ENCODE measurements around the gene SF3B2. TPM values are rescaled to one million over a fixed set of nuclear protein-coding genes. Genes with fewer than 3 reads are reported as not detected.
"Not testable (repeated sequence)": the region's sequence is repeated elsewhere in the genome, so short reads cannot be mapped to it uniquely, and the experiment has no call there.

The SF3B2 gene
- total RNA-seq: 10 to 100 TPM; 84.4 to 97.7 (median 91.7) TPM
- polyA plus RNA-seq: 62.1 TPM
- long read RNA-seq, donor 1, transcript SF3B2-201 (22 exons, 2,903 nt): major isoform, 108 of 173 reads
- long read RNA-seq, donor 1, partial matches to known transcripts: 32 of 173 reads
- long read RNA-seq, donor 1, other reads (novel, unspliced or antisense): 32 of 173 reads
- long read RNA-seq, donor 2, transcript SF3B2-201 (22 exons, 2,903 nt): major isoform, 77 of 125 reads
- long read RNA-seq, donor 2, partial matches to known transcripts: 16 of 125 reads
- long read RNA-seq, donor 2, other reads (novel, unspliced or antisense): 32 of 125 reads
- long read RNA-seq, donor 3, transcript SF3B2-201 (22 exons, 2,903 nt): major isoform, 193 of 340 reads
- long read RNA-seq, donor 3, partial matches to known transcripts: 74 of 340 reads
- long read RNA-seq, donor 3, other reads (novel, unspliced or antisense): 73 of 340 reads
- long read RNA-seq, donor 4, transcript SF3B2-201 (22 exons, 2,903 nt): major isoform, 73 of 97 reads
- long read RNA-seq, donor 4, partial matches to known transcripts: 6 of 97 reads
- long read RNA-seq, donor 4, other reads (novel, unspliced or antisense): 18 of 97 reads

GRCh38 chr11:66051766-66052663 is at the start of gene SF3B2:
TSS of gene SF3B2 (plus strand) at chr11:66052364. CDS start at chr11:66052385, 21 bp downstream.
- H3K27me3 ChIP-seq (ENCODE audit: control insufficient read depth, insufficient read depth): no peaks in the 10 kb centered on the region
- under 1% methylated on average over 84 of the region's 84 CpGs for WGBS
- H3K4me1 ChIP-seq (ENCODE audit: control insufficient read depth, insufficient read depth, low read length): peaks cover 7% of the 10 kb centered on the region
- ATAC-seq: peak; percentile 96 to 98
- H3K27ac ChIP-seq (ENCODE audit: low read length): peak within 1 kb of the TSS; percentile 82
- intact Hi-C loops (cut with DNase I): no loop called here
- peak within 1 kb of the TSS; percentile 72 for H3K4me3 ChIP-seq (ENCODE audit: low read length)
- DNase-seq: peak; percentile 99
- H3K9me3 ChIP-seq (ENCODE audit: control insufficient read depth, low read length): no peaks in the 10 kb centered on the region

DNA sequence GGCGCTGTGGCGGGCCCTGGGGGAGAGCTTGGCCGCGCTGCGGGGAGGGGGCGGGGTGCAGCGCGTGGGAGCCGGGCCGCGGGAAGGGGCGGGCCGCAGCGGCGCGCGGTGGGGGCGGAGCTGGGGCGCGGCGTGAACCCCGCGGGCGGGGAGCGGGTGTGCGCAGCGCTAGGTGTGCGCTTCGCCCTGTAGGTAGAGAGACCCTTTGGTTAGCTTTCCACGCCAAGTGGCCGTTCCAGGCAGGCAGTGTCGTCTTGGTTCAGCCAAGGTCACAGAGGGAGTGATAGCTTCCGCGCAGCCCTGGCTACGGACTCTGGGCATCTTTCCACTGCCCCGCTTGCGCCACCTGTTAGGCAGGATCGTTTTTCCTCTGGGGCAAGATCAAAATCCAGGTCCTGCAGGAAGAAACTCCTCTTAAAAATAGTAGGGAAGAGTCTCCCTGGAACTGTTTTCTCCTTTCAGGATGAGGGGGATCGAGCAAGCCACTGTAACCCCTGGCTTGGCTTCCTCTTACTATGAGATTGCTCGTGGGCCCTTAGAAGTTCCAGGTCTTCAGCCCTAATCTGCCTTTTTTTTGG is 49.4 kb upstream of the SF3B2 start:
- intact Hi-C loops (cut with DNase I): loop anchor here in 1 of 4 donors (5.0 kb wide), 1 partner anchor 35 kb away; no protein-coding TSS in a partner anchor
- peak in 2 of 3 donors; percentile 55 to 81 for DNase-seq

DNA sequence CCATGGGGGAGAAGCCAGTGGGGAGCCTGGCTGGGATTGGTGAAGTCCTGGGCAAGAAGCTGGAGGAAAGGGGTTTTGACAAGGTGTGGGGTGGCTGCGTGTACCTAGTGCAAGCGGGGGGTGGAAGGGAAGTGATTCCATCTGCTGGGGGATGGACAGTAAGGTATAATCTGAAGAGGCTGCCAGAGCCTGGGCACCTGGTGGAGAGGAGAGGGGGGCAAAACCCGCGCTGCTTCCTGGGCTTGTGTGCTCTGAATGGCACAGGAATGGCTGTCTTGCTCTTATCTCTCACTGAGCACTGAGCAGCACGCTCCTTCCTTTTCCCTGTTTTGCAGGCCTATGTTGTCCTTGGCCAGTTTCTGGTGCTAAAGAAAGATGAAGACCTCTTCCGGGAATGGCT is 48.9 kb upstream of the SF3B2 start:
- intact Hi-C loops (cut with DNase I): loop anchor here in 1 of 4 donors (5.0 kb wide), 1 partner anchor 36 kb away; no protein-coding TSS in a partner anchor
- H3K27ac ChIP-seq (ENCODE audit: low read length): no peak overlapping the region
- H3K27me3 ChIP-seq (ENCODE audit: control insufficient read depth, insufficient read depth): no peaks in the 10 kb centered on the region
- ATAC-seq (no peak), DNase-seq (peak in 1 of 3 donors; percentile 40)
- peaks cover 5% of the 10 kb centered on the region for H3K4me1 ChIP-seq (ENCODE audit: control insufficient read depth, insufficient read depth, low read length)
- WGBS: 63% methylated on average over 6 of the region's 6 CpGs
- peak overlapping the region; percentile 83 for H3K4me3 ChIP-seq (ENCODE audit: low read length)
- no peaks in the 10 kb centered on the region for H3K9me3 ChIP-seq (ENCODE audit: control insufficient read depth, low read length)

More for the DNA sequence above, 49.4 kb upstream of the SF3B2 start:
- H3K4me3 ChIP-seq (ENCODE audit: low read length): peak overlapping the region; percentile 83
- WGBS: under 1% methylated on average over 40 of the region's 40 CpGs
- no peaks in the 10 kb centered on the region for H3K9me3 ChIP-seq (ENCODE audit: control insufficient read depth, low read length)
- ATAC-seq: peak; percentile 87 to 88
- peaks cover 5% of the 10 kb centered on the region for H3K4me1 ChIP-seq (ENCODE audit: control insufficient read depth, insufficient read depth, low read length)
- H3K27me3 ChIP-seq (ENCODE audit: control insufficient read depth, insufficient read depth): no peaks in the 10 kb centered on the region
- H3K27ac ChIP-seq (ENCODE audit: low read length): peak overlapping the region; percentile 99

DNA sequence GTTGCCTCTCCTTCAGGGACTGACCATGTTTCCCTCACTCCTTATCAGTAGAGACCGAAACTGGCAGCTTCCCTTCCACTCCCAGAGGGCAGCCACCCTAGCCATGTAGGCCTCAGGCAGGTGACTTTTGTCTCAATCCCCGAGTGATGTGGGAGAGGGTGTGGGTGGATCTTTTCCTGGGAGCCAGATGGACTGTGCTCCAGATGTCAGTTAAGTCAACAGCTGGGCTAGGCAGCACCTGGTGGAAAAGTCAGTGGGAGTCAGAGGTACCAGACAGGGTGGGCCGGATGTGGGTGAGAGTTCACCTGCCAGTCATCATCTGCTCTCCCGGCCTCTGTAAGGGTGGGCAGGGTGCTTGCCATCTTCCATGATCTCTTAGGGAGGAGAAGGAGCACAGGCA is 48.0 kb upstream of the SF3B2 start:
- ATAC-seq (no peak), DNase-seq (no peak)
- Histone ChIP-seq H3K27me3 (ENCODE audit: control insufficient read depth, insufficient read depth) (no peaks in the 10 kb centered on the region), H3K4me3 (ENCODE audit: low read length) (no peak overlapping the region), H3K4me1 (ENCODE audit: control insufficient read depth, insufficient read depth, low read length) (peaks cover 5% of the 10 kb centered on the region), H3K27ac (ENCODE audit: low read length) (no peak overlapping the region), H3K9me3 (ENCODE audit: control insufficient read depth, low read length) (no peaks in the 10 kb centered on the region)
- intact Hi-C loops (cut with DNase I): loop anchor here in 1 of 4 donors (5.0 kb wide), 1 partner anchor 37 kb away; no protein-coding TSS in a partner anchor
- 80% methylated on average over 4 of the region's 4 CpGs for WGBS

GRCh38 chr11:66006134-66006890 is 45.9 kb upstream of the SF3B2 start:
- H3K9me3 ChIP-seq (ENCODE audit: control insufficient read depth, low read length): no peaks in the 10 kb centered on the region
- 80% methylated on average over 13 of the region's 13 CpGs for WGBS

DNA sequence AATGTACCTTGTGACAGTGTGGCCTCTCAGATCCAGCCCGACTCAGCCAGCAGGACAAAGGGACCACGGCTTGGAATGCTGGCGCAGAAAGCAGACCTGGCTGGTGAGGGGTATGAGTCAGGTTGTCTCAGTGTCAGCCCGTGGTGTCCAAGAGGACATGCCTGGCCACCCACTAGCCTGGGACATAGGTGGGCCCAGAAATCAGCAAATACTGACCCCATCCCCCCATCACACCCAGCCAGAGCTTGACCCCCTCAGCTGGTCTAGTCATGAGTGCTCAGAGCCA is 45.3 kb upstream of the SF3B2 start:
- intact Hi-C loops (cut with DNase I): no loop called here
- H3K9me3 ChIP-seq (ENCODE audit: control insufficient read depth, low read length): no peaks in the 10 kb centered on the region
- no peaks in the 10 kb centered on the region for H3K27me3 ChIP-seq (ENCODE audit: control insufficient read depth, insufficient read depth)
- DNase-seq (no peak), ATAC-seq (no peak)
- no peak overlapping the region for H3K4me3 ChIP-seq (ENCODE audit: low read length)
- H3K27ac ChIP-seq (ENCODE audit: low read length): no peak overlapping the region
- WGBS: 85% methylated on average over 4 of the region's 4 CpGs
- peaks cover 5% of the 10 kb centered on the region for H3K4me1 ChIP-seq (ENCODE audit: control insufficient read depth, insufficient read depth, low read length)

More at GRCh38 chr11:66006134-66006890, 45.9 kb upstream of the SF3B2 start:
- DNase-seq: no peak
- no peak for ATAC-seq
- no peaks in the 10 kb centered on the region for H3K27me3 ChIP-seq (ENCODE audit: control insufficient read depth, insufficient read depth)
- H3K27ac ChIP-seq (ENCODE audit: low read length): no peak overlapping the region
- intact Hi-C loops (cut with DNase I): no loop called here
- peaks cover 5% of the 10 kb centered on the region for H3K4me1 ChIP-seq (ENCODE audit: control insufficient read depth, insufficient read depth, low read length)
- H3K4me3 ChIP-seq (ENCODE audit: low read length): no peak overlapping the region

- intact Hi-C loops (cut with DNase I): no loop called here
- no peak for ATAC-seq
- Histone ChIP-seq H3K4me1 (ENCODE audit: control insufficient read depth, insufficient read depth, low read length) (peaks cover 5% of the 10 kb centered on the region), H3K9me3 (ENCODE audit: control insufficient read depth, low read length) (no peaks in the 10 kb centered on the region), H3K27me3 (ENCODE audit: control insufficient read depth, insufficient read depth) (no peaks in the 10 kb centered on the region), H3K4me3 (ENCODE audit: low read length) (no peak overlapping the region), H3K27ac (ENCODE audit: low read length) (no peak overlapping the region)
- WGBS: 45% methylated on average over 5 of the region's 5 CpGs
- no peak for DNase-seq
These were observed 44.9 kb upstream of the SF3B2 start for GRCh38 chr11:66007201-66007634.

- Histone ChIP-seq H3K27me3 (ENCODE audit: control insufficient read depth, insufficient read depth) (no peaks in the 10 kb centered on the region), H3K4me1 (ENCODE audit: control insufficient read depth, insufficient read depth, low read length) (peaks cover 5% of the 10 kb centered on the region), H3K9me3 (ENCODE audit: control insufficient read depth, low read length) (no peaks in the 10 kb centered on the region), H3K4me3 (ENCODE audit: low read length) (no peak overlapping the region), H3K27ac (ENCODE audit: low read length) (no peak overlapping the region)
- DNase-seq (no peak), ATAC-seq (no peak)
- 82% methylated on average over 2 of the region's 2 CpGs for WGBS
- intact Hi-C loops (cut with DNase I): no loop called here
These were observed 44.1 kb upstream of the SF3B2 start for GRCh38 chr11:66008095-66008467.

DNA sequence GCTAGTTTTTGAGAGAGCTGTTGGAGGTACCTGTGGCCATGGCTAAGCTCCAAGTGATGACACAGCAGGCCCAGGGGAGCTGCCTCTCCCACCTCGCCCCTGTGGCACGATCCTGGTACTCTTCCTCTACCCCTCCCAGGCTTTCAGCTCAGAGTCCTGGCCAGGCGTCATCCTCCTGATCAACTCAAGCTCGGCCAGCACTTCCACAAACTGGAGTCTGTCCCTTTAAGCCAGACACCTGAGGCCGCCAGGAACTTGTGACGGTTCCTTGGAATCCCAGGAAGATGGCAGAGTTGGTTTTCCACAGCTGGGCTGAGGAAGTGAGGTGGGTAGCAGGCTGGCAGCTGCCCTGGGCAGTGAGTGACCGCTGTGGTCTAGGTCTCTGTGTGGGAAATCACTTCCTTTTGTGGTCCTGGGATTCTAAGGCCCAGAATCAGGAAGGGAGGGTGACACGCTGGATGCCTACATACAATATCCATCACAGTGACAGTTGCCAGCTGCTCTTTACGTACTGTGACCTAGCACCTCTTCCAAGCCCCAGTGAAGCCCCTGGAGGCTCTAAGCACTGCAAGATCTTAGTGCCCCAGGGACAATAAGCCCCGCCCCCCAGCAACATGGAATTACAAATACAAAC is 43.6 kb upstream of the SF3B2 start:
- 54% methylated on average over 10 of the region's 10 CpGs for WGBS
- no peak for ATAC-seq
- no peak overlapping the region for H3K27ac ChIP-seq (ENCODE audit: low read length)

DNA sequence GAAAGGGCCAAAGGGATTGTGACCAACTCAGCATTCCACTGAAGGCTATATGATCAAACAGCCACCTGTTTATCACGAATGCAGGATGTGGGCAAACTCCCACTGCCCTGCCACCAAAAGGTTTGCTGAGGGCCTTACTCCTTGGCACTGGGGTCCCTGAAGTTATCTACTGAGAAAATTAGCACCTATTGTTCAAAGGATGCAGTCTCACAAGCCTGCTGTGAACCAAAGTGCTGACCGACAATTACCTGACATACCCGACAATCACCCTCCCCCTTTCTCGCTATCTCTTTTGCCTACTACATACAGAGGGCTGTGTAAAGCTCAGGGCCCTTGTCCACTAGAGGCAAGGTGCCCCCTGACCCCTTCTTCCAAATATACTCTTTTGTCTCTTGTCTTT is 42.1 kb upstream of the SF3B2 start:
- H3K4me3 ChIP-seq (ENCODE audit: low read length); H3K27me3 ChIP-seq (ENCODE audit: control insufficient read depth, insufficient read depth); DNase-seq; H3K27ac ChIP-seq (ENCODE audit: low read length); H3K4me1 ChIP-seq (ENCODE audit: control insufficient read depth, insufficient read depth, low read length); ATAC-seq; intact Hi-C loops (cut with DNase I); H3K9me3 ChIP-seq (ENCODE audit: control insufficient read depth, low read length): not testable (repeated sequence)
- 58% methylated on average over 4 of the region's 4 CpGs for WGBS

More for the DNA sequence above, 43.6 kb upstream of the SF3B2 start:
- no peak overlapping the region for H3K4me3 ChIP-seq (ENCODE audit: low read length)
- no peaks in the 10 kb centered on the region for H3K27me3 ChIP-seq (ENCODE audit: control insufficient read depth, insufficient read depth)
- no peak for DNase-seq
- intact Hi-C loops (cut with DNase I): no loop called here
- H3K9me3 ChIP-seq (ENCODE audit: control insufficient read depth, low read length): no peaks in the 10 kb centered on the region
- peaks cover under 1% of the 10 kb centered on the region for H3K4me1 ChIP-seq (ENCODE audit: control insufficient read depth, insufficient read depth, low read length)
